ENCODE data around the gene CPE. TPM values are rescaled to one million over a fixed set of nuclear protein-coding genes. Genes with fewer than 3 reads are reported as not detected.
"Not testable (repeated sequence)": the region's sequence is repeated elsewhere in the genome, so short reads cannot be mapped to it uniquely, and the experiment has no call there.

The CPE gene
- total RNA-seq, 2 experiments from 2014 or later: not detected

DNA sequence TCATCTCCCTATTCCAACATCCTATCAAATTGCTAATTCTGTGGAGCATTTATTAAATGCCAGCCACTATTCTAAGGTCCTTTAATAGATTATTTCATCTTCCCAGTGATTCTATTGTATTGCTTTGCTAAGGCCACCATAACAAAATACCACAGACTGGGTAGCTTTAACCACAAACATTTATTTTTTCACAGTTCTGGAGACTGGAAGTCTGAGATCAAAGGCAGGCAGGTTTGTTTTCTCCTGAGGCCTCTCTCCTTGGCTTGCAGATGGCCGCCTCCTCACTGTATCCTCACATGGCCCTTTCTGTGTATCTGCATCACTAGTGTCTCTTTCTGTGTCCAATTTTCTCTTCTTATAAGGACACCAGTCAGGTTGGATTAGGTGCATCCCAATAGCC, 64.5 kb downstream of the CPE start:
- CTCF ChIA-PET: no interaction called here
- POLR2A ChIA-PET: no interaction called here
- H3K27ac Mint-ChIP-seq: no peak overlapping the region
- H3K4me1 Mint-ChIP-seq: peaks cover 4% of the 10 kb centered on the region
- no peak overlapping the region for H3K4me3 Mint-ChIP-seq
- peaks cover 7% of the 10 kb centered on the region for H3K27me3 Mint-ChIP-seq
- no peaks in the 10 kb centered on the region for H3K9me3 Mint-ChIP-seq (ENCODE audit: low read depth)
- H3K36me3 Mint-ChIP-seq (ENCODE audit: low read depth): no peaks in the 10 kb centered on the region
- DNase-seq (no peak), ATAC-seq (no peak)
- intact Hi-C loops (cut with DNase I, micrococcal nuclease): no loop called here

DNA sequence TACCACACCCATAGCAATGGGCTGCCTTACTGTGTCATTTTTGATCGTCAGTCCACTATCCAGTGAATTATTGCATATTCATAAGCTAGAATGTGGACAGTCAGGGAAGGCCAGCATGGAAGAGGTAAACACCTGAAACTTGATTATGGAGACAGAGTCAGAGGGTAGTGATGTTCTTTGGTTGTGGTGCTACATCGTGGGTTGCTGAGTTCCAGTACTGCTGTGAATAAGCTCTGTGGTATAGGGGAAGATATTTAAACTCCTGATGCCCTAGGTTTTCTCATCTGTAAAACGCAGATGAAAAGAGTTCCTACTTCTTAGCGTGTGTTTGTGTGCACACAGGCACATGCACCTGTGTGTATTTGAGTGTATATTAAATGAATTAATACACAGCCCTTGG, 69.9 kb downstream of the CPE start:
- Mint-ChIP-seq H3K27me3 (no peaks in the 10 kb centered on the region), H3K4me1 (peaks cover 3% of the 10 kb centered on the region), H3K4me3 (no peak overlapping the region), H3K27ac (no peak overlapping the region), H3K9me3 (ENCODE audit: low read depth) (no peaks in the 10 kb centered on the region), H3K36me3 (ENCODE audit: low read depth) (no peaks in the 10 kb centered on the region)
- DNase-seq (no peak), ATAC-seq (no peak)
- intact Hi-C loops (cut with DNase I, micrococcal nuclease): no loop called here
- CTCF ChIA-PET: no interaction called here
- POLR2A ChIA-PET: no interaction called here

GRCh38 chr4:165449333-165449732, 70.5 kb downstream of the CPE start:
- H3K27ac Mint-ChIP-seq: no peak overlapping the region
- H3K27me3 Mint-ChIP-seq: no peaks in the 10 kb centered on the region
- no peak overlapping the region for H3K4me3 Mint-ChIP-seq
- POLR2A ChIA-PET: no interaction called here
- DNase-seq: no peak
- peaks cover 3% of the 10 kb centered on the region for H3K4me1 Mint-ChIP-seq
- CTCF ChIA-PET: no interaction called here
- no peaks in the 10 kb centered on the region for H3K36me3 Mint-ChIP-seq (ENCODE audit: low read depth)
- intact Hi-C loops (cut with DNase I, micrococcal nuclease): no loop called here
- ATAC-seq: no peak
- H3K9me3 Mint-ChIP-seq (ENCODE audit: low read depth): no peaks in the 10 kb centered on the region

DNA sequence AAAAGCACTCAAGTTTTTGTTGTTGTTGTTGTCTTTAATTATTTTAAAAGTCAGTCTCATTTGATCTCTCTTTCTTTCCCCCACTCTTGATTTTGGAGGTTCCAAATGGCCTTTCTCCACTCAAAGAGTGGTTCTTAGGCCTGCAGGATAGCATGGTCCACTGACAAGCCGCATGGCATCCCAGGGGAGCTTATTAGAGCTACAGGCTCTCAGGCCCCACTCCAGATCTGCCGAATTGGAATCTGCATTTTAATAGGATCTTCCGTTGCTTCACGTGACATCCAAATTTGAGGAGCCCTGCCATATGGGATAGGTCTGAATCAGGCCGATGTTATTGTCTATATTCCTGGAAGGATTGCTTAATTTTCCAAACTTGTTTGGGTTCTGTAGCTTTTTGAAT, 72.1 kb downstream of the CPE start:
- Mint-ChIP-seq H3K4me1 (peaks cover 3% of the 10 kb centered on the region), H3K27me3 (no peaks in the 10 kb centered on the region), H3K36me3 (ENCODE audit: low read depth) (no peaks in the 10 kb centered on the region), H3K27ac (no peak overlapping the region), H3K9me3 (ENCODE audit: low read depth) (no peaks in the 10 kb centered on the region), H3K4me3 (no peak overlapping the region)
- ChIA-PET POLR2A (no interaction called here), CTCF (no interaction called here)
- intact Hi-C loops (cut with DNase I, micrococcal nuclease): no loop called here
- no peak for ATAC-seq
- DNase-seq: no peak

DNA sequence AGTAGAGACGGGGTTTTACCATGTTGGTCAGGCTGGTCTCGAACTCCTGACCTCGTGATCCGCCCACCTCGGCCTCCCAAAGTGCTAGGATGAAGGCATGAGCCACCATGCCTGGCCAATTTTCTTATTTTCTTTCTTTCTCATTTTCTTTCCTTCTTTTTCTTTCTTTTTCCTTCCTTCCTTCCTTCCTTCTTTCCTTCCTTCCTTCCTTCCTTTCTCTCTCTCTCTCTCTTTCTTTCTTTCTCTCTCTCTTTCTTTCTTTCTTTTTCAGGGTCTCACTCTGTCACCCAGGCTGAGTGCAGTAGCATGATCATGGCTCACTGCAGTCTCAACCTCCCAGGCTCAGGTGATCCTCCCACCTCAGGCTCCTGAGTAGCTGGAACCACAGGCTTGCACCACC, 74.3 kb downstream of the CPE start:
- CTCF ChIA-PET: interaction anchor here (0.7 to 1.8 kb wide), 2 partner anchors 8 to 103 kb away, joined by 3 to 5 read pairs; no protein-coding TSS in a partner anchor
- ATAC-seq; H3K4me3 Mint-ChIP-seq; H3K9me3 Mint-ChIP-seq (ENCODE audit: low read depth); POLR2A ChIA-PET; H3K4me1 Mint-ChIP-seq; intact Hi-C loops (cut with DNase I, micrococcal nuclease); DNase-seq; H3K27ac Mint-ChIP-seq; H3K36me3 Mint-ChIP-seq (ENCODE audit: low read depth); H3K27me3 Mint-ChIP-seq: not testable (repeated sequence)

DNA sequence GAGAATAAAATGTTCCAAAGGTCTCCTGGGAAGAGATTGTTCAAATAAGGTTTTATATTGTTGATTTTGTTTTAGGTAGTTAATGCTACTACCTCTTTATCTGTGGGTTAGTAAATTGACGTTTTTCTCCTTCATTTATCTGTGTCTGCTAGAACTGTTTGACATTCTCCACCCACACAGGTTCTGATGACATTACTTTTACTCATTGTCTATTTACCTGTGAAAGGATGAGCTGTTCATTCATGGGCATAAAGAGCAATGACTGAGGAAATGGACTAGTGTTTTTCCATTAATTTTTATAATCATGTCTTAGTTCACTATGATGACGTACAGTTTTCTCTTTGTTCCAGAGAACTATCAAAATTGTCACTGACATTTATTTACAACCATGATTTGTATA, 75.6 kb downstream of the CPE start:
- DNase-seq (no peak), ATAC-seq (no peak)
- ChIA-PET POLR2A (no interaction called here), CTCF (interaction anchor here (1.1 to 3.3 kb wide), 3 partner anchors 10 to 342 kb away, joined by 3 to 15 read pairs (median 9); partner anchors contain the start of gene TMEM192)
- Mint-ChIP-seq H3K4me1 (no peaks in the 10 kb centered on the region), H3K36me3 (ENCODE audit: low read depth) (no peaks in the 10 kb centered on the region), H3K27ac (no peak overlapping the region), H3K9me3 (ENCODE audit: low read depth) (no peaks in the 10 kb centered on the region), H3K4me3 (no peak overlapping the region), H3K27me3 (peaks cover 5% of the 10 kb centered on the region)
- intact Hi-C loops (cut with DNase I, micrococcal nuclease): no loop called here

DNA sequence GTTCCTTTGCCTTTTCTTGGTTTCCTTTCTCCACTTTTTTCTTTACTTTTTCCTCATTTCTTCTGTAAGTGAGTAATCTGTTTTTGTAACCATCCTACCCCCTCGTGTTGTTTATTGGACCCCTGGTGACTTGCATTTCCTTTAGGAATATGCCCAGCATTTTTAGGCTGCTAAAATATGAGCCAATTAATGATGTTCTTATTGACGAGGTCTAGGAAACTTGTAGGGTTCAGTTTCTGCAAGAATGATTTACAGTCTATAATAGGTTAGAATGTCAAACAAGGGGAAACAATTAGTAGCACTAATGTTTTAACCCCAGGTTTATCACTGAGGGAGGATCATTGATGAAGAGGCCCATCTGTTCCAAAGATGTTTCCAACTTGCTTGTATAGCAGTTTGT, 79.0 kb downstream of the CPE start:
- ATAC-seq (no peak), DNase-seq (no peak)
- H3K27ac Mint-ChIP-seq: no peak overlapping the region
- H3K9me3 Mint-ChIP-seq (ENCODE audit: low read depth): no peaks in the 10 kb centered on the region
- H3K36me3 Mint-ChIP-seq (ENCODE audit: low read depth): no peaks in the 10 kb centered on the region
- H3K4me3 Mint-ChIP-seq: no peak overlapping the region
- CTCF ChIA-PET: interaction anchor here (0.6 kb wide), 1 partner anchor 404 kb away, joined by 3 read pairs; the partner anchor contains the start of gene TRIM75
- no peaks in the 10 kb centered on the region for H3K4me1 Mint-ChIP-seq
- intact Hi-C loops (cut with DNase I, micrococcal nuclease): no loop called here
- POLR2A ChIA-PET: no interaction called here
- peaks cover 5% of the 10 kb centered on the region for H3K27me3 Mint-ChIP-seq

DNA sequence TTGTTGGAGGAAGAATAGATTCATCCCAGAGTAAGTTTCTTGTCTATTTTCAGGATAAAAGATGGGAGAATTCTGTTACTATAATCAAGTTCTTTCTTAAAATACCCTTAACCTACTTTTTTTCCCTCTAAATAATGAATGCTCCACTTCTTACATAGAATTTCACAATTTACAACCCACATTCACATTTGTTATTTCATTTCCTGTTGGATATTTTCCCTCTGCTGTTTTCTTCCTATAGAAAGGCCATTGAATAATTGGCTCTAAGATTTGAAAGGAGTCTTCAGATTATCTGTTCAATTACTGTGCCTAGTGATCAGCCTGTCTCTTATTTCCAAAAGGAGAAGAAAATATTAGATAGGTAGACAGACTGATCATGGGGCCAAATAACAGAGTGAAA, 79.7 kb downstream of the CPE start:
- Mint-ChIP-seq H3K4me3 (no peak overlapping the region), H3K27ac (no peak overlapping the region), H3K4me1 (no peaks in the 10 kb centered on the region), H3K27me3 (peaks cover 5% of the 10 kb centered on the region), H3K9me3 (ENCODE audit: low read depth) (no peaks in the 10 kb centered on the region), H3K36me3 (ENCODE audit: low read depth) (no peaks in the 10 kb centered on the region)
- POLR2A ChIA-PET: no interaction called here
- intact Hi-C loops (cut with DNase I, micrococcal nuclease): no loop called here
- CTCF ChIA-PET: interaction anchor here (0.6 kb wide), 1 partner anchor 405 kb away, joined by 3 read pairs; the partner anchor contains the start of gene TRIM75
- no peak for ATAC-seq
- DNase-seq: no peak

DNA sequence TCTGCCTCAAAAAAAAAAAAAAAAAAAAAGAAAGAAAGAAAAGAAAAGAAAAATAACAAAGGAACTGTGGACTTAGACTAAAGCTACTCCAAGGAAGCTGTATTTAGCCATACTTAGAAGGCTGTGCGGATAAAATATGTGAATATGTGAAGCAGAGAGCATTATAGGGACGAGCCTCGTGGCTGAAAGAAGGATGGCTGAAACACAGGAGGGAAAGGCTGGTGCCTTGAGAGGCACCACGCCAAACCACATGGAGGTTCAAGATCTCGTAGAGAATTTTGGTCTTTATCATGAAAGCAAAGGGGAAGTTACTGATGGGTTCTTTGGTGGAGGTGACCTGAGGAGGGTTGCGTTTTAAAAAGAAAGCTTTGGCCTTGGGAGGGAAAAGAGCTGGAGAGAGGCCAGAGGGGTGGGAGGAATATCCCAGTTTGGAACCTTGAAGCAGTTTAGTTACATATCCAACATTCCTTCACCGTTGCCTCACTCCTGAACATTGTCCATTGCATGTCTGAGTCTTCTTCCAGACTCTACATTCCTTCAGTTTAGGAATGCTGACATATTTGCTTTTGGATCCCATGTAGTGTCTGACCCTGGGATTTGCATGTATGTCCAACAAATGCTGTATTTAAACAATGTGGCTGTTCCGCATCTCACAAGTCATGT, 82.5 kb downstream of the CPE start:
- no peak overlapping the region for H3K27ac Mint-ChIP-seq
- H3K27me3 Mint-ChIP-seq: peaks cover 5% of the 10 kb centered on the region
- H3K36me3 Mint-ChIP-seq (ENCODE audit: low read depth): no peaks in the 10 kb centered on the region
- ChIA-PET CTCF (interaction anchor here (0.6 to 2.2 kb wide), 5 partner anchors 9 to 330 kb away, joined by 3 to 14 read pairs (median 3); partner anchors contain the start of gene MSMO1), POLR2A (no interaction called here)
- no peaks in the 10 kb centered on the region for H3K4me1 Mint-ChIP-seq
- H3K4me3 Mint-ChIP-seq: no peak overlapping the region
- no peaks in the 10 kb centered on the region for H3K9me3 Mint-ChIP-seq (ENCODE audit: low read depth)
- ATAC-seq (no peak), DNase-seq (no peak)
- intact Hi-C loops (cut with DNase I, micrococcal nuclease): loop anchor here in 1 of 2 experiments (5.0 kb wide), 2 partner anchors 349 to 684 kb away; partner anchors contain the start of gene TMEM192

- intact Hi-C loops (cut with DNase I, micrococcal nuclease): loop anchor here in 1 of 2 experiments (5.0 kb wide), 2 partner anchors 350 to 685 kb away; partner anchors contain the start of gene TMEM192
- POLR2A ChIA-PET: no interaction called here
Observed at GRCh38 chr4:165462009-165462408, 83.2 kb downstream of the CPE start.

DNA sequence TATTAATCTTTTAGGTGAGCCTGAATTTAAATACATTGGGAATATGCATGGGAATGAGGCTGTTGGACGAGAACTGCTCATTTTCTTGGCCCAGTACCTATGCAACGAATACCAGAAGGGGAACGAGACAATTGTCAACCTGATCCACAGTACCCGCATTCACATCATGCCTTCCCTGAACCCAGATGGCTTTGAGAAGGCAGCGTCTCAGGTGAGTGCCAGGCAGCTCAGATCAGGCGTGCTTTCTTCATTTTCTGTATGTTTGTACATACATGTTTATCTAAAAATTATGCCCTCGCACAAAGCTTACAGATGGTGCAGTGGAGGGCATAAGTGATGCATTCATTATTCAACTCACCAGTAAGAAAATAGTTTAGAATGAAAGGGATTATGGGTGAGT, 85.6 kb downstream of the CPE start:
- DNase-seq (no peak), ATAC-seq (no peak)
- ChIA-PET POLR2A (no interaction called here), CTCF (interaction anchor here (0.6 to 4.2 kb wide), 14 partner anchors 9 to 352 kb away, joined by 3 to 41 read pairs (median 3); partner anchors contain the start of gene TMEM192)
- H3K9me3 Mint-ChIP-seq (ENCODE audit: low read depth): no peaks in the 10 kb centered on the region
- no peak overlapping the region for H3K27ac Mint-ChIP-seq
- H3K4me1 Mint-ChIP-seq: no peaks in the 10 kb centered on the region
- no peaks in the 10 kb centered on the region for H3K36me3 Mint-ChIP-seq (ENCODE audit: low read depth)
- H3K4me3 Mint-ChIP-seq: no peak overlapping the region
- intact Hi-C loops (cut with DNase I, micrococcal nuclease): loop anchor here (1.0 to 5.0 kb wide), 5 partner anchors 108 to 687 kb away; partner anchors contain the start of gene TMEM192 (in 1 of the 2)
- H3K27me3 Mint-ChIP-seq: peaks cover under 1% of the 10 kb centered on the region

More at GRCh38 chr4:165462009-165462408, 83.2 kb downstream of the CPE start:
- no peaks in the 10 kb centered on the region for H3K36me3 Mint-ChIP-seq (ENCODE audit: low read depth)
- H3K27ac Mint-ChIP-seq: no peak overlapping the region
- H3K27me3 Mint-ChIP-seq: peaks cover 5% of the 10 kb centered on the region
- DNase-seq (no peak), ATAC-seq (no peak)
- CTCF ChIA-PET: interaction anchor here (2.2 kb wide), 1 partner anchor 331 kb away, joined by 14 read pairs; no protein-coding TSS in a partner anchor
- H3K4me1 Mint-ChIP-seq: no peaks in the 10 kb centered on the region
- no peaks in the 10 kb centered on the region for H3K9me3 Mint-ChIP-seq (ENCODE audit: low read depth)
- H3K4me3 Mint-ChIP-seq: no peak overlapping the region

DNA sequence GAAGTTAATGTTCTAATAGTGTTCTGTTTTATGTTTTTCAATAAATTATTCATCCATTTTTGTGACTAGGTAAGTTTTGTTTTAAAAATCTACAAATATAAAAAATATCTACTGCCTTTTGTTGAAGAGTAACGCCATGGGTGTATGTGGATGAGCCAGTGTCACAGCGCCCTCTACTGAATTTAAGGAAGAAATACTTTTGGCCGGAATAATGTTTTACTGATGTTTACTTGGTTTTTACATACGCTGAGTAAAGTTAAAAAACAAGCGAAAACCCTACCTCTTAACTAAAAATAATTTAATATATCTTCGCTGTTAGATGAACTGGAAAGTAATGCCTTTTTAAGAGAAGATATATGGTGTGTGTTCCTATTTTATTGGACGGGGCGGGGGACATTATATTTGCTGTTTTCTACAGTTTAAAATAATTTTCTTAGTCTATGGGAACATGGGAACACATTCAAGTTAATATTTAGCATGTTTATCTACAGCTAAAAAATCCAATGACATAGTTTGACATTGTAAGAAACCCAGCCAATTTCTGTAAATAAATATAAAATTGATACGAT, 86.1 kb downstream of the CPE start:
- ATAC-seq: peak; percentile 68
- no peaks in the 10 kb centered on the region for H3K9me3 Mint-ChIP-seq (ENCODE audit: low read depth)
- ChIA-PET CTCF (interaction anchor here (0.7 to 4.2 kb wide), 13 partner anchors 9 to 352 kb away, joined by 3 to 41 read pairs (median 3); partner anchors contain the start of gene TMEM192), POLR2A (no interaction called here)
- H3K27ac Mint-ChIP-seq: no peak overlapping the region
- H3K27me3 Mint-ChIP-seq: no peaks in the 10 kb centered on the region
- no peaks in the 10 kb centered on the region for H3K4me1 Mint-ChIP-seq
- H3K4me3 Mint-ChIP-seq: no peak overlapping the region
- no peaks in the 10 kb centered on the region for H3K36me3 Mint-ChIP-seq (ENCODE audit: low read depth)
- peak; percentile 39 for DNase-seq
- intact Hi-C loops (cut with DNase I, micrococcal nuclease): loop anchor here (1.0 to 5.0 kb wide), 5 partner anchors 108 to 688 kb away; partner anchors contain the start of gene TMEM192 (in 1 of the 2)
